WTC11 (cell line): ENCODE data around the gene HTR7. TPM values are rescaled to one million over a fixed set of nuclear protein-coding genes. Genes with fewer than 3 reads are reported as not detected.

Experiments
- ATAC-seq: fragments of 200-7000 bp; cut with Tn5 transposase; 2 replicates; pipeline ENCODE4 v1.10.0; 2021; ENCODE audit warnings: mild to moderate bottlenecking, moderate library complexity
- CTCF ChIA-PET: fragments of 300-600 bp; sonication (Branson Sonifier 250); formaldehyde crosslinking; loops from one replicate; lab custom pipeline; 2021; ENCODE audit warnings: antibody characterized with exemption; lab: Charles Lee
- POLR2A ChIA-PET: fragments of 350-600 bp; sonication (Branson Sonifier 250); formaldehyde crosslinking; loops from one replicate; lab custom pipeline; 2021; ENCODE audit warnings: antibody characterized with exemption; lab: Charles Lee
- DNase-seq: peaks from one replicate; pipeline ENCODE4 v3.0.0; 2021; ENCODE audit warnings: low spot score
- H3K27ac Mint-ChIP-seq: 2 replicates; pipeline ENCODE4 v1.8.0; 2021; ENCODE audit warnings: mixed read lengths
- H3K27me3 Mint-ChIP-seq: 2 replicates; pipeline ENCODE4 v1.8.0; 2021; ENCODE audit warnings: low read depth, mild to moderate bottlenecking, moderate library complexity, mixed read lengths
- H3K36me3 Mint-ChIP-seq: 2 replicates; pipeline ENCODE4 v1.8.0; 2021; ENCODE audit warnings: mixed read lengths
- H3K4me1 Mint-ChIP-seq: 2 replicates; pipeline ENCODE4 v1.8.0; 2022; ENCODE audit warnings: mixed read lengths
- H3K4me3 Mint-ChIP-seq: 2 replicates; pipeline ENCODE4 v1.8.0; 2021; ENCODE audit warnings: mild to moderate bottlenecking, moderate library complexity, mixed read lengths
- H3K9me3 Mint-ChIP-seq: 2 replicates; pipeline ENCODE4 v1.8.0; 2021; ENCODE audit warnings: mixed read lengths
- ARID4B ChIP-seq: sonication (generic); formaldehyde crosslinking; IDR thresholded peaks from 2 replicates; pipeline ENCODE4 v1.8.0; 2023; ENCODE audit warnings: missing genetic modification reagents, mild to moderate bottlenecking, borderline replicate concordance
- E2F1 ChIP-seq: sonication (generic); formaldehyde crosslinking; IDR thresholded peaks from 2 replicates; pipeline ENCODE4 v1.8.0; 2022; ENCODE audit warnings: mild to moderate bottlenecking, missing genetic modification reagents
- FOXP1 ChIP-seq: sonication (generic); formaldehyde crosslinking; IDR thresholded peaks from 2 replicates; pipeline ENCODE4 v1.8.0; 2022; ENCODE audit warnings: missing genetic modification reagents, mild to moderate bottlenecking, moderate library complexity, borderline replicate concordance
- IRF2 ChIP-seq: sonication (generic); formaldehyde crosslinking; IDR thresholded peaks from 2 replicates; pipeline ENCODE4 v1.8.0; 2022; ENCODE audit warnings: low read depth, missing genetic modification reagents, borderline replicate concordance
- KAT7 ChIP-seq: sonication (generic); formaldehyde crosslinking; IDR thresholded peaks from 2 replicates; pipeline ENCODE4 v1.8.1; 2023; ENCODE audit warnings: missing genetic modification reagents, mild to moderate bottlenecking, borderline replicate concordance
- MAX ChIP-seq: sonication (generic); formaldehyde crosslinking; IDR thresholded peaks from 2 replicates; pipeline ENCODE4 v1.8.0; 2022; ENCODE audit warnings: mild to moderate bottlenecking, missing genetic modification reagents
- NFE2L1 ChIP-seq: sonication (generic); formaldehyde crosslinking; IDR thresholded peaks from 2 replicates; pipeline ENCODE4 v1.8.1; 2023; ENCODE audit warnings: missing genetic modification reagents
- NR3C1 ChIP-seq: sonication (generic); formaldehyde crosslinking; conservative IDR thresholded peaks from 2 replicates; pipeline ENCODE4 v1.8.1; 2023; ENCODE audit warnings: low read depth, mild to moderate bottlenecking, missing genetic modification reagents
- SOX15 ChIP-seq: fragments of 250-450 bp; sonication (Bioruptor Pico); IDR thresholded peaks from 2 replicates; pipeline ENCODE4 v1.9.0; 2021; ENCODE audit warnings: mild to moderate bottlenecking
- TEAD4 ChIP-seq: sonication (generic); formaldehyde crosslinking; IDR thresholded peaks from 2 replicates; pipeline ENCODE4 v1.8.0; 2022; ENCODE audit warnings: mild to moderate bottlenecking, missing genetic modification reagents
- ZNF138 ChIP-seq: sonication (generic); formaldehyde crosslinking; conservative IDR thresholded peaks from 2 replicates; pipeline ENCODE4 v1.8.1; 2022; ENCODE audit warnings: mild to moderate bottlenecking, moderate library complexity, missing genetic modification reagents
- ZNF232 ChIP-seq: sonication (generic); formaldehyde crosslinking; IDR thresholded peaks from 2 replicates; pipeline ENCODE4 v1.8.0; 2022; ENCODE audit warnings: mild to moderate bottlenecking, missing genetic modification reagents
- ZNF263 ChIP-seq: sonication (generic); formaldehyde crosslinking; IDR thresholded peaks from 2 replicates; pipeline ENCODE4 v1.8.1; 2022; ENCODE audit warnings: low read depth, mild to moderate bottlenecking, moderate library complexity, missing genetic modification reagents
- total RNA-seq: library from RNA; stranded (reverse); gene quantifications from 3 replicates; pipeline ENCODE4 v1.2.3, GENCODE V29; 2021
- TF ChIP-seq, protein P1 (sequence below): fragments of 250-450 bp; sonication (Bioruptor Pico); IDR thresholded peaks from 2 replicates; pipeline ENCODE4 v1.9.0; 2021; ENCODE audit warnings: mild to moderate bottlenecking
- TF ChIP-seq, protein P2 (sequence below): sonication (generic); formaldehyde crosslinking; IDR thresholded peaks from 2 replicates; pipeline ENCODE4 v1.8.1; 2023; ENCODE audit warnings: mild to moderate bottlenecking, missing genetic modification reagents, moderate library complexity
- TF ChIP-seq, protein P3 (sequence below): sonication (generic); formaldehyde crosslinking; IDR thresholded peaks from 2 replicates; pipeline ENCODE4 v1.8.0; 2023; ENCODE audit warnings: missing genetic modification reagents

The HTR7 gene
- total RNA-seq, 1 experiment from 2014 or later: 11.2 TPM

GRCh38 chr10:90801608-90802007 lies 56.2 kb downstream of the HTR7 start:
- Mint-ChIP-seq H3K4me1 (peaks cover 64% of the 10 kb centered on the region), H3K27ac (no peak overlapping the region), H3K36me3 (peaks cover 39% of the 10 kb centered on the region), H3K9me3 (peaks cover 47% of the 10 kb centered on the region)
- TF ChIP-seq ARID4B (CRISPR knock-in tag) (no peak), NR3C1 (CRISPR knock-in tag) (no peak), KAT7 (CRISPR knock-in tag) (no peak), E2F1 (no peak), SOX15 (no peak), NFE2L1 (no peak), MAX (CRISPR knock-in tag) (no peak), ZNF138 (CRISPR knock-in tag) (no peak), FOXP1 (CRISPR knock-in tag) (no peak), IRF2 (CRISPR knock-in tag) (no peak), ZNF232 (CRISPR knock-in tag) (no peak), ZNF263 (CRISPR knock-in tag) (no peak), TEAD4 (CRISPR knock-in tag) (no peak)
- TF ChIP-seq, protein P1, sequence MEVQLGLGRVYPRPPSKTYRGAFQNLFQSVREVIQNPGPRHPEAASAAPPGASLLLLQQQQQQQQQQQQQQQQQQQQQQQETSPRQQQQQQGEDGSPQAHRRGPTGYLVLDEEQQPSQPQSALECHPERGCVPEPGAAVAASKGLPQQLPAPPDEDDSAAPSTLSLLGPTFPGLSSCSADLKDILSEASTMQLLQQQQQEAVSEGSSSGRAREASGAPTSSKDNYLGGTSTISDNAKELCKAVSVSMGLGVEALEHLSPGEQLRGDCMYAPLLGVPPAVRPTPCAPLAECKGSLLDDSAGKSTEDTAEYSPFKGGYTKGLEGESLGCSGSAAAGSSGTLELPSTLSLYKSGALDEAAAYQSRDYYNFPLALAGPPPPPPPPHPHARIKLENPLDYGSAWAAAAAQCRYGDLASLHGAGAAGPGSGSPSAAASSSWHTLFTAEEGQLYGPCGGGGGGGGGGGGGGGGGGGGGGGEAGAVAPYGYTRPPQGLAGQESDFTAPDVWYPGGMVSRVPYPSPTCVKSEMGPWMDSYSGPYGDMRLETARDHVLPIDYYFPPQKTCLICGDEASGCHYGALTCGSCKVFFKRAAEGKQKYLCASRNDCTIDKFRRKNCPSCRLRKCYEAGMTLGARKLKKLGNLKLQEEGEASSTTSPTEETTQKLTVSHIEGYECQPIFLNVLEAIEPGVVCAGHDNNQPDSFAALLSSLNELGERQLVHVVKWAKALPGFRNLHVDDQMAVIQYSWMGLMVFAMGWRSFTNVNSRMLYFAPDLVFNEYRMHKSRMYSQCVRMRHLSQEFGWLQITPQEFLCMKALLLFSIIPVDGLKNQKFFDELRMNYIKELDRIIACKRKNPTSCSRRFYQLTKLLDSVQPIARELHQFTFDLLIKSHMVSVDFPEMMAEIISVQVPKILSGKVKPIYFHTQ (CRISPR knock-in tag): no peak
- TF ChIP-seq, protein P2, sequence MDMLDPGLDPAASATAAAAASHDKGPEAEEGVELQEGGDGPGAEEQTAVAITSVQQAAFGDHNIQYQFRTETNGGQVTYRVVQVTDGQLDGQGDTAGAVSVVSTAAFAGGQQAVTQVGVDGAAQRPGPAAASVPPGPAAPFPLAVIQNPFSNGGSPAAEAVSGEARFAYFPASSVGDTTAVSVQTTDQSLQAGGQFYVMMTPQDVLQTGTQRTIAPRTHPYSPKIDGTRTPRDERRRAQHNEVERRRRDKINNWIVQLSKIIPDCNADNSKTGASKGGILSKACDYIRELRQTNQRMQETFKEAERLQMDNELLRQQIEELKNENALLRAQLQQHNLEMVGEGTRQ (CRISPR knock-in tag): no peak
- TF ChIP-seq, protein P3, sequence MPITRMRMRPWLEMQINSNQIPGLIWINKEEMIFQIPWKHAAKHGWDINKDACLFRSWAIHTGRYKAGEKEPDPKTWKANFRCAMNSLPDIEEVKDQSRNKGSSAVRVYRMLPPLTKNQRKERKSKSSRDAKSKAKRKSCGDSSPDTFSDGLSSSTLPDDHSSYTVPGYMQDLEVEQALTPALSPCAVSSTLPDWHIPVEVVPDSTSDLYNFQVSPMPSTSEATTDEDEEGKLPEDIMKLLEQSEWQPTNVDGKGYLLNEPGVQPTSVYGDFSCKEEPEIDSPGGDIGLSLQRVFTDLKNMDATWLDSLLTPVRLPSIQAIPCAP (CRISPR knock-in tag): no peak
- TF ChIP-seq, all 79 proteins: peak for 0
- no peak for DNase-seq
- ChIA-PET POLR2A (no interaction called here), CTCF (interaction anchor here (2.7 kb wide), 1 partner anchor 14 kb away, joined by 12 read pairs; no protein-coding TSS in a partner anchor)
- peaks cover 59% of the 10 kb centered on the region for H3K27me3 Mint-ChIP-seq
- ATAC-seq: no peak
- no peak overlapping the region for H3K4me3 Mint-ChIP-seq
